Large intestine (tissue), 3 donors: ENCODE measurements around the gene DAZAP1. TPM values are rescaled to one million over a fixed set of nuclear protein-coding genes. Genes with fewer than 3 reads are reported as not detected.

ENCODE experiments used
- DNase-seq, 2 donors: peaks; one replicate each; pipeline versions ENCODE4 v3.0.0 to v3.0.0-alpha.2; 2013
- H3K27ac ChIP-seq: one replicate; pipeline ENCODE4 v1.5.1; 2013; ENCODE audit warnings: low read length
- H3K27me3 ChIP-seq: 2 replicates; pipeline ENCODE4 v1.6.1; 2013; ENCODE audit warnings: low read length; ENCODE audit not compliant: control insufficient read depth, insufficient read depth
- H3K36me3 ChIP-seq: 2 replicates; pipeline ENCODE4 v1.6.1; 2013; ENCODE audit warnings: low read length; ENCODE audit not compliant: control insufficient read depth, insufficient read depth
- H3K4me1 ChIP-seq: one replicate; pipeline ENCODE4 v1.6.1; 2013; ENCODE audit warnings: low read length; ENCODE audit not compliant: control insufficient read depth, insufficient read depth
- H3K4me3 ChIP-seq: one replicate; pipeline ENCODE4 v1.5.1; 2013; ENCODE audit warnings: low read length
- H3K9me3 ChIP-seq: one replicate; pipeline ENCODE4 v1.6.1; 2013; ENCODE audit warnings: mild to moderate bottlenecking, low read depth, low read length, moderate library complexity; ENCODE audit not compliant: control insufficient read depth
- WGBS: methylation state at CpG from one replicate; pipeline ENCODE4 v1.1.5; 2013; ENCODE audit warnings: low lambda C conversion rate; ENCODE audit not compliant: insufficient coverage; 5-methylcytosine and 5-hydroxymethylcytosine counted together
- polyA plus RNA-seq: library from polyadenylated mRNA; unstranded; fragments of 120-200 nt; gene quantifications from one replicate; pipeline ENCODE4 v1.2.1, GENCODE V29; 2013

DAZAP1 gene
- polyA plus RNA-seq, 1 donor, result 97.8 TPM

GRCh38 chr19:1465191-1466016 is 58.0 kb downstream of the DAZAP1 start:
- Histone ChIP-seq H3K4me1 (peaks cover 11% of the 10 kb centered on the region), H3K27me3 (peaks cover 53% of the 10 kb centered on the region), H3K27ac (no peak overlapping the region), H3K36me3 (peaks cover 4% of the 10 kb centered on the region), H3K4me3 (no peak overlapping the region), H3K9me3 (peaks cover 23% of the 10 kb centered on the region)
- no CpG with 5 or more reads among the region's 83 CpGs for WGBS
- DNase-seq, result peak in 1 of 2 donors; percentile 73

DNA sequence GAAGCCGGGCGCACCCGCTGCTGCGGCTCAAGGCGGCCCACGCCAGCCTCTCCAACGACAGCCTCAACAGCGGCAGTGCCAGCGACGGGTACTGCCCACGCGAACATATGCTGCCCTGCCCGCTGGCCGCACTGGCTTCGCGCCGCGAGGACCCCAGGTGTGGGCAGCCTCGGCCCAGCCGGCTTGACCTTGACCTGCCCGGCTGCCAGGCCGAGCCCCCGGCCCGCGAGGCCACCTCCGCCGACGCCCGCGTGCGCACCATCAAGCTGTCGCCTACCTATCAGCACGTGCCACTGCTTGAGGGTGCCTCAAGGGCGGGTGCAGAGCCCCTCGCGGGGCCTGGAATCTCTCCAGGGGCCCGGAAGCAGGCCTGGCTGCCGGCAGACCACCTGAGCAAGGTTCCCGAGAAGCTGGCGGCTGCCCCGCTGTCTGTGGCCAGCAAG is 58.7 kb downstream of the DAZAP1 start:
- Histone ChIP-seq H3K9me3 (peaks cover 28% of the 10 kb centered on the region), H3K27me3 (peaks cover 60% of the 10 kb centered on the region), H3K36me3 (no peaks in the 10 kb centered on the region), H3K4me1 (peaks cover 17% of the 10 kb centered on the region), H3K27ac (no peak overlapping the region), H3K4me3 (no peak overlapping the region)
- WGBS, result no CpG with 5 or more reads among the region's 41 CpGs
- no peak for DNase-seq

- Histone ChIP-seq H3K9me3 (peaks cover 28% of the 10 kb centered on the region), H3K4me1 (peaks cover 22% of the 10 kb centered on the region), H3K4me3 (no peak overlapping the region), H3K27me3 (peaks cover 66% of the 10 kb centered on the region), H3K27ac (no peak overlapping the region), H3K36me3 (no peaks in the 10 kb centered on the region)
- DNase-seq, result no peak
- WGBS, result no CpG with 5 or more reads among the region's 70 CpGs
Measured at GRCh38 chr19:1466461-1467214, 59.3 kb downstream of the DAZAP1 start.

- Histone ChIP-seq H3K36me3 (no peaks in the 10 kb centered on the region), H3K27ac (no peak overlapping the region), H3K4me3 (no peak overlapping the region), H3K27me3 (peaks cover 71% of the 10 kb centered on the region), H3K4me1 (peaks cover 22% of the 10 kb centered on the region), H3K9me3 (peaks cover 28% of the 10 kb centered on the region)
- DNase-seq, result no peak
- WGBS, result no CpG with 5 or more reads among the region's 36 CpGs
Measured at GRCh38 chr19:1467215-1467489, 59.8 kb downstream of the DAZAP1 start.

DNA sequence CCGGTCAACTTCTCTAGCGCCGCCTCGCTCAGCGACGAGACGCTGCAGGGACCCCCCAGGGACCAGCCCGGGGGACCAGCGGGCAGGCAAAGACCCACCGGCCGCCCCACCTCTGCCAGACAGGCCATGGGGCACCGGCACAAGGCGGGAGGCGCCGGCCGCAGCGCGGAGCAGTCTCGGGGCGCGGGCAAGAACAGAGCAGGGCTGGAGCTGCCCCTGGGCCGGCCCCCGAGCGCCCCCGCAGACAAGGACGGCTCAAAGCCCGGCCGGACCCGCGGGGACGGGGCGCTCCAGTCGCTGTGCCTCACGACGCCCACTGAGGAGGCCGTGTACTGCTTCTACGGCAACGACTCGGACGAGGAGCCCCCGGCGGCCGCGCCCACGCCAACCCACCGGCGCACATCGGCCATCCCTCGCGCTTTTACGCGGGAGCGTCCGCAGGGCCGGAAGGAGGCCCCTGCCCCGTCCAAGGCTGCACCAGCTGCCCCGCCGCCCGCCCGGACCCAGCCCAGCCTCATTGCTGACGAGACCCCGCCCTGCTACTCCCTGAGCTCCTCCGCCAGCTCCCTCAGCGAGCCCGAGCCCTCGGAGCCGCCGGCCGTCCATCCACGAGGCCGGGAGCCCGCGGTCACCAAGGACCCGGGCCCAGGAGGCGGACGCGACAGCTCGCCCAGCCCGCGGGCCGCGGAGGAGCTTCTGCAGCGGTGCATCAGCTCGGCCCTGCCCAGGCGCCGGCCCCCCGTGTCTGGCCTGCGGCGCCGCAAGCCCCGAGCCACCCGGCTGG is 60.3 kb downstream of the DAZAP1 start:
- peak in 1 of 2 donors; percentile 20 for DNase-seq
- no CpG with 5 or more reads among the region's 92 CpGs for WGBS
- peaks cover 26% of the 10 kb centered on the region for H3K4me1 ChIP-seq
- H3K9me3 ChIP-seq, result peaks cover 28% of the 10 kb centered on the region
- H3K36me3 ChIP-seq, result no peaks in the 10 kb centered on the region
- H3K4me3 ChIP-seq, result no peak overlapping the region
- no peak overlapping the region for H3K27ac ChIP-seq
- H3K27me3 ChIP-seq, result peaks cover 76% of the 10 kb centered on the region

GRCh38 chr19:1468274-1468820 is 61.0 kb downstream of the DAZAP1 start:
- DNase-seq, result no peak
- H3K9me3 ChIP-seq, result peaks cover 28% of the 10 kb centered on the region
- no CpG with 5 or more reads among the region's 49 CpGs for WGBS
- H3K36me3 ChIP-seq, result no peaks in the 10 kb centered on the region
- peaks cover 83% of the 10 kb centered on the region for H3K27me3 ChIP-seq
- H3K4me3 ChIP-seq, result no peak overlapping the region
- peaks cover 27% of the 10 kb centered on the region for H3K4me1 ChIP-seq
- no peak overlapping the region for H3K27ac ChIP-seq

GRCh38 chr19:1468821-1469254 is 61.5 kb downstream of the DAZAP1 start:
- Histone ChIP-seq H3K27ac (no peak overlapping the region), H3K4me3 (no peak overlapping the region), H3K36me3 (no peaks in the 10 kb centered on the region), H3K4me1 (peaks cover 27% of the 10 kb centered on the region), H3K27me3 (peaks cover 85% of the 10 kb centered on the region), H3K9me3 (peaks cover 28% of the 10 kb centered on the region)
- WGBS, result no CpG with 5 or more reads among the region's 47 CpGs
- DNase-seq, result peak in 1 of 2 donors; percentile 30

DNA sequence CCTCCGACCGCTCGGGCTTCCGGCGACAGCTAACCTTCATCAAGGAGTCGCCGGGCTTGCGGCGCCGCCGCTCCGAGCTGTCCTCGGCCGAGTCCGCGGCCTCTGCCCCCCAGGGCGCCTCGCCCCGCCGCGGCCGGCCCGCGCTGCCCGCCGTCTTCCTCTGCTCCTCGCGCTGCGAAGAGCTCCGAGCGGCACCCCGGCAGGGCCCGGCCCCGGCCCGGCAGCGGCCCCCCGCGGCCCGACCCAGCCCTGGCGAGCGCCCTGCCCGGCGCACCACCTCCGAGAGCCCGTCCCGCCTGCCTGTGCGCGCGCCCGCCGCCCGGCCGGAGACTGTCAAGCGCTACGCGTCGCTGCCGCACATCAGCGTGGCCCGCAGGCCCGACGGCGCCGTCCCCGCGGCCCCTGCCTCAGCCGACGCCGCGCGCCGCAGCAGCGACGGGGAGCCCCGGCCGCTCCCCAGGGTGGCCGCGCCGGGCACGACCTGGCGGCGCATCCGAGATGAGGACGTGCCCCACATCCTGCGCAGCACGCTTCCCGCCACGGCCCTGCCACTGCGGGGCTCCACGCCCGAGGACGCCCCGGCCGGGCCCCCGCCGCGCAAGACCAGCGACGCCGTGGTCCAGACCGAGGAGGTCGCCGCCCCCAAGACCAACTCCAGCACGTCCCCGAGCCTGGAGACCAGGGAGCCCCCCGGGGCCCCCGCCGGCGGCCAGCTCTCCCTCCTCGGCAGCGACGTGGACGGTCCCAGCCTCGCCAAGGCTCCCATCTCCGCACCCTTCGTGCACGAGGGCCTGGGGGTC is 62.1 kb downstream of the DAZAP1 start:
- peak in 1 of 2 donors; percentile 41 for DNase-seq
- H3K4me1 ChIP-seq, result peaks cover 27% of the 10 kb centered on the region
- no peak overlapping the region for H3K27ac ChIP-seq
- peaks cover 28% of the 10 kb centered on the region for H3K9me3 ChIP-seq
- no CpG with 5 or more reads among the region's 117 CpGs for WGBS
- peaks cover 2% of the 10 kb centered on the region for H3K36me3 ChIP-seq
- no peak overlapping the region for H3K4me3 ChIP-seq
- H3K27me3 ChIP-seq, result peaks cover 83% of the 10 kb centered on the region

DNA sequence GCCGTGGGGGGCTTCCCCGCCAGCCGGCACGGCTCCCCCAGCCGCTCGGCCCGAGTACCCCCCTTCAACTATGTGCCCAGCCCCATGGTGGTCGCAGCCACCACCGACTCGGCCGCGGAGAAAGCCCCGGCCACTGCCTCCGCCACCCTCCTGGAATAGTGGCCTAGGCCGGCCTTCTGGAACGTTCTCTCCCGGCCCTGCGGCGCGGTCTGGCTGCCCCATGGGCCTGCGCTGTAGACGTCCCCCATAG is 62.6 kb downstream of the DAZAP1 start:
- Histone ChIP-seq H3K9me3 (peaks cover 28% of the 10 kb centered on the region), H3K36me3 (peaks cover 7% of the 10 kb centered on the region), H3K4me1 (peaks cover 27% of the 10 kb centered on the region), H3K27me3 (peaks cover 78% of the 10 kb centered on the region), H3K27ac (no peak overlapping the region), H3K4me3 (no peak overlapping the region)
- DNase-seq, result no peak
- no CpG with 5 or more reads among the region's 22 CpGs for WGBS
